ENCODE data around the gene VPS26B. TPM values are rescaled to one million over a fixed set of nuclear protein-coding genes. Genes with fewer than 3 reads are reported as not detected.

The VPS26B gene
- total and polyA plus RNA-seq, 9 of the 15 experiments (the other 6 are each of a cell fraction or from before 2014, with no cell fraction given) = 3.5 to 43.3 (median 27.4) TPM

DNA sequence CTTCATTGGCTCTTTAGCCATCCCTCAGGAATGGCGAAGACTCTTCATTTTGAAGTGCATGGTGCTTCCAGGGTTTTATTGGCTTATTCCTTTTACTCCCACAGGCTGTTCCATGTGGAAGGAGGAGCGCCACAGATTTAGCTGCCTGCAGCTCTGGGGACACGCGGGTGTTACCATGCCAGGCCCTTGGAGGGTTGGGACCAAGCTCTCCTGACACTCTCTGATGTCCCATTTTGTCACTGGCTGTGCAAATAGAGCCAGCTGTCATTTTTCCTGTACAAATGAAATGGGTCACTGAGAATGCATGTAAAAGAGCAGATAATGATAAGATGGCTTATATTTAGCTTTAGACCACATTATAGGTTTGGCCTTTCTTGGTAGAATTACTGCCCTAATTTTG lies 19.4 kb downstream of the VPS26B start (continued):
- TF ChIP-seq, protein P1, sequence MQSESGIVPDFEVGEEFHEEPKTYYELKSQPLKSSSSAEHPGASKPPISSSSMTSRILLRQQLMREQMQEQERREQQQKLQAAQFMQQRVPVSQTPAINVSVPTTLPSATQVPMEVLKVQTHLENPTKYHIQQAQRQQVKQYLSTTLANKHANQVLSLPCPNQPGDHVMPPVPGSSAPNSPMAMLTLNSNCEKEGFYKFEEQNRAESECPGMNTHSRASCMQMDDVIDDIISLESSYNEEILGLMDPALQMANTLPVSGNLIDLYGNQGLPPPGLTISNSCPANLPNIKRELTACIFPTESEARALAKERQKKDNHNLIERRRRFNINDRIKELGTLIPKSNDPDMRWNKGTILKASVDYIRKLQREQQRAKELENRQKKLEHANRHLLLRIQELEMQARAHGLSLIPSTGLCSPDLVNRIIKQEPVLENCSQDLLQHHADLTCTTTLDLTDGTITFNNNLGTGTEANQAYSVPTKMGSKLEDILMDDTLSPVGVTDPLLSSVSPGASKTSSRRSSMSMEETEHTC (IDR thresholded peaks at IDR 0.05) = no peak
- TF ChIP-seq HIVEP1 (CRISPR knock-in tag; IDR thresholded peaks at IDR 0.05) (no peak), EHMT2 (IDR thresholded peaks at IDR 0.05) (no peak)

DNA sequence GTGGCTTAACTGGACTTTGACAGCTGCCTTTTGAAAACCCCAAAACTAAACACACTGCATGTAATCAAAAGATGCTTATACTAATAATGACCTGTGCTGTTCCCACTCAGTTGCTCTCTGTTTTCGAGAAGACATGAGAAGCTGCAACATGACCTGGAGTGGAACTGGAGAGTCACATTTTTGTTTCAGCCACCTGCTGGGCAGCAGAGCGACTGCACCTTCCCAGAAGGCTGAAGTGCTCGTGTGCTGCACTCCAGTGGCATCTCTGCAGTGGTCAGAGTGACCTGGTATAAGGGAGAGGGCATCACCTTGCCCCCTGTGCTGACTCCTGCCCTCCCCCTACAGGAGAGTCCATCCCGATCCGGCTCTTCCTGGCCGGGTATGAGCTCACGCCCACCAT lies 20.1 kb downstream of the VPS26B start:
- CTCF ChIA-PET (ENCODE audit: low intra/inter-chr PET ratio) = no interaction called here
- H3K4me3 ChIP-seq = no peak overlapping the region
- no peak overlapping the region for H3K27ac ChIP-seq (ENCODE audit: extremely low read depth, low read depth, low read length)
- no peaks in the 10 kb centered on the region for H3K27me3 ChIP-seq (ENCODE audit: control insufficient read depth in 2 of 2, insufficient read depth in 2 of 2, low read length in 2 of 2)
- H3K79me2 ChIP-seq (ENCODE audit: control insufficient read depth, insufficient read depth, low read length) = no peaks in the 10 kb centered on the region
- H3K4me1 ChIP-seq (replicated peaks in 1 of 2; ENCODE audit: control insufficient read depth in 2 of 2, insufficient read depth in 2 of 2, low read length in 2 of 2) = peaks cover 0 to 9% of the 10 kb centered on the region in 2 experiments; a peak in 1 of 5 replicates
- H2AFZ ChIP-seq (ENCODE audit: low read depth, low read length) = no peak overlapping the region
- FAIRE-seq = no peak
- no peaks in the 10 kb centered on the region for H3K9me1 ChIP-seq (ENCODE audit: control insufficient read depth, insufficient read depth, low read length)
- in situ Hi-C loops (cut with MboI) = no loop called here
- no TSS peak for BruUV-seq (replicated peaks)
- intact Hi-C loops (cut with micrococcal nuclease) = loop anchor here (2.0 kb wide), 1 partner anchor 38 kb away; no protein-coding TSS in a partner anchor
- H3K9ac ChIP-seq (ENCODE audit: insufficient read depth in 1 of 2, low read depth in 2 of 2, low read length in 2 of 2) = no peak overlapping the region
- H4K20me1 ChIP-seq (replicated peaks; ENCODE audit: control insufficient read depth, insufficient read depth, low read length) = no peaks in the 10 kb centered on the region
- WGBS (ENCODE audit: insufficient coverage, low coverage, missing lambda C conversion rate) = 66% methylated on average over 7 of the region's 7 CpGs
- ATAC-seq = peak; percentile 80
- H3K4me2 ChIP-seq (ENCODE audit: insufficient read depth, low read length) = no peak overlapping the region
- TF ChIP-seq, protein P2, sequence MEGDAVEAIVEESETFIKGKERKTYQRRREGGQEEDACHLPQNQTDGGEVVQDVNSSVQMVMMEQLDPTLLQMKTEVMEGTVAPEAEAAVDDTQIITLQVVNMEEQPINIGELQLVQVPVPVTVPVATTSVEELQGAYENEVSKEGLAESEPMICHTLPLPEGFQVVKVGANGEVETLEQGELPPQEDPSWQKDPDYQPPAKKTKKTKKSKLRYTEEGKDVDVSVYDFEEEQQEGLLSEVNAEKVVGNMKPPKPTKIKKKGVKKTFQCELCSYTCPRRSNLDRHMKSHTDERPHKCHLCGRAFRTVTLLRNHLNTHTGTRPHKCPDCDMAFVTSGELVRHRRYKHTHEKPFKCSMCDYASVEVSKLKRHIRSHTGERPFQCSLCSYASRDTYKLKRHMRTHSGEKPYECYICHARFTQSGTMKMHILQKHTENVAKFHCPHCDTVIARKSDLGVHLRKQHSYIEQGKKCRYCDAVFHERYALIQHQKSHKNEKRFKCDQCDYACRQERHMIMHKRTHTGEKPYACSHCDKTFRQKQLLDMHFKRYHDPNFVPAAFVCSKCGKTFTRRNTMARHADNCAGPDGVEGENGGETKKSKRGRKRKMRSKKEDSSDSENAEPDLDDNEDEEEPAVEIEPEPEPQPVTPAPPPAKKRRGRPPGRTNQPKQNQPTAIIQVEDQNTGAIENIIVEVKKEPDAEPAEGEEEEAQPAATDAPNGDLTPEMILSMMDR (IDR thresholded peaks at IDR 0.05 in 2 of 3, conservative IDR thresholded peaks at IDR 0.05 in 1 of 3; ENCODE audit: insufficient read depth in 2 of 3, low read depth in 1 of 3, low read length in 3 of 3) = peak; percentile 54 to 76 (median 58)
- TF ChIP-seq RAD21 (CRISPR knock-in tag; conservative IDR thresholded peaks at IDR 0.05 in 1 of 2, IDR thresholded peaks at IDR 0.05 in 1 of 2) (peak in 1 of 2 experiments; percentile 44; a peak in 2 of 4 replicates), SMARCC2 (IDR thresholded peaks at IDR 0.05; ENCODE audit: low read depth) (no peak)
- POLR2A ChIA-PET = interaction anchor here (0.6 to 1.4 kb wide), 2 partner anchors 15 to 126 kb away, joined by 3 to 5 read pairs; no protein-coding TSS in a partner anchor
- H3K36me3 ChIP-seq (ENCODE audit: control insufficient read depth, insufficient read depth, low read length) = peaks cover 96% of the 10 kb centered on the region
- no peaks in the 10 kb centered on the region for H3K9me3 ChIP-seq (replicated peaks; ENCODE audit: control insufficient read depth, insufficient read depth, low read depth, low read length)
- DNase-seq (ENCODE audit: extremely low read depth in 1 of 4, low spot score in 3 of 4) = peak in 2 of 4 experiments; percentile 31 to 38

Measured in K562 (cell line).